ENCODE data around the gene CBLB.
"Not testable (repeated sequence)": the region's sequence is repeated elsewhere in the genome, so short reads cannot be mapped to it uniquely, and the experiment has no call there.

CBLB gene

GRCh38 chr3:105747060-105747541, 121.7 kb downstream of the CBLB start:
- DNase-seq, result peak; percentile 13

DNA sequence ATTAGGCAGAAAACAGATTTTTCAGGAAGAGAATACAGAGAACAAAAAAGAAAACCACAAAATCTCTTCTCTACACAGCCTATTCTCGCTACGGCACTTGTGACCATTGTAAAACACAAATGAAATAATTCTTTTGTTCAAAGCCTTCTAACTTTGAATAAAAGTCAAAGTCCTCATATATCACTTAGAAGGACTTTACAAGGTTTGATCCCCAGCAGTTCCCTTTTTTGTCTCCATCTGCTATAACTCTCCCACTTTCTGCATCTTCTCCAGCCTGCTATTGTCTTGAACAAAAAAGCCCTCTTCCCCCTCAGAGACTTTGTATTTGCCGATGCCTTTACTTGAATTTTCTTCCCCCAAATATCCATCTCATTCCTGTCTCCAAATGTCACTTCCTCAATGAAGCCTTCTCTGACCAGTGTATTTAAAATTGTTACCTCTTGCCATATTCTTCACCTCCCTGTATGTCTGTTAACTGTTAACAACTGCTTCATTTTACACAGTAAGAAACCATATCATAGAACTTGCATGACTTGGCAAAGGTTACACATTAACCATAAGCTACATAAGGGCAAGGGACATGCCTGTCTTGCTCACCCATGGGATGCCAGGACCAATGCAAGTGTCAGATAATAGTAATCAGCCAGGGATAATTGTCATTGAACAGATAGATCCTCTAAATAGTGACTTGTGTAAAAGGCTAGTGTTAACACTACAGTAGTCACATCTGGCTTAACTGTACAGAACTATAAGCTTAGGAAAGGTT, 122.4 kb downstream of the CBLB start:
- peak; percentile 35 for DNase-seq

- DNase-seq, result no peak
These were observed 123.8 kb downstream of the CBLB start for GRCh38 chr3:105745046-105745445.

DNA sequence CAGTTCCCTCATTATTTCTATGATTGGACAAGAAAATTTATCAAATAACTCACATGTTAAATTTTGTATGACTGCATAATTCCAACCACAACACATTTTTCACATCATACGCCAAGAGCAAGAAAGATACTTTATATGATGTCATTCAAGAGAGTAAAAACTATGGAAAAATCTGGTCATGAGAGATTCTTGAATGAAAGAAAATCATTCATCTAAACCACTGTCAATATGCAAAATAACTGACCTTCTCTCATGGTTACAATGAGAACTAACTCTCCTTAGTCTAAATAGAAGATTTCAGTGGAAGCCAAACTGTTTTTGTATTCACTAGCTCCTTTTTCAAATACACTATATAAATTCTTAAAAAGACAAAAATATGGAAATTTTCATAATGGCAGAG, 124.6 kb downstream of the CBLB start:
- DNase-seq, result no peak

DNA sequence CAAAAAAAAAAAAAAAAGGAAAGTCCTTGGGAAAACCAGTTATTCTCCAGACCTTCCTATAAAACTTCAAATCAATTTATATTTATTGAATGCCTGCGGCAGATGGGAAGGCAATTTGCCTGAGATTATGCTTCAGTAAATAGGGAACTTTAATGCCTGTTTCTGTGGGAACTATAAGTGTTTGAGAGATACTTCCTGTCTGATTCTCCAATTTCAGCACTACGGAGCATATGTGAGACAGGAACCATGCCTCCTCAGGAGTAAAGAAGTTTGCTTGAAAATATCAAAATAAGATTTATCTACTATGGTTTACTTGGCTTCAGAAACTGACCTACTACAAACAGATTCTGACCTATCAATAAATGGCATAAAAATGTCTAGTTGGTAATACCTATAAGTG, 135.5 kb downstream of the CBLB start:
- no peak for DNase-seq

DNA sequence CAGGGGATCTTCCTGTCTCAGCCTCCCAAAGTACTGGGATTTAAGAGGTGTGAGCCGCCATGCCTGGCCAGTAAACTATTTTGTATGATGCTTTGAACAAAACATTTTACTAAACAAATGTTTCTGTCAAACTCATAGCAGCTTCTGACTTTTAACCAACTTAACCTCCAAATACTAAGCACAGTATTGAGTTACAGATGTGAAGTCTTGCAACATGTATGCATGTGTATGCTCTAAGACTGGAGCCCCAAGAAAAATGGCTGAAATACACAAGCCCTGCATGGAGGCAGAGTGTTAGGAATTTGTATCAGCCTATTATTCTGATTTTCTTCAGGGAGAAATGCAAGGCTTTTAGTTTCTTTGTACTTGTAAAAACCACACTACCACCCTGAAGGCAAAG, 137.1 kb downstream of the CBLB start:
- no peak for DNase-seq

GRCh38 chr3:105730801-105731354, 137.9 kb downstream of the CBLB start:
- DNase-seq, result no peak

GRCh38 chr3:105729667-105730066, 139.1 kb downstream of the CBLB start:
- DNase-seq, result no peak

DNA sequence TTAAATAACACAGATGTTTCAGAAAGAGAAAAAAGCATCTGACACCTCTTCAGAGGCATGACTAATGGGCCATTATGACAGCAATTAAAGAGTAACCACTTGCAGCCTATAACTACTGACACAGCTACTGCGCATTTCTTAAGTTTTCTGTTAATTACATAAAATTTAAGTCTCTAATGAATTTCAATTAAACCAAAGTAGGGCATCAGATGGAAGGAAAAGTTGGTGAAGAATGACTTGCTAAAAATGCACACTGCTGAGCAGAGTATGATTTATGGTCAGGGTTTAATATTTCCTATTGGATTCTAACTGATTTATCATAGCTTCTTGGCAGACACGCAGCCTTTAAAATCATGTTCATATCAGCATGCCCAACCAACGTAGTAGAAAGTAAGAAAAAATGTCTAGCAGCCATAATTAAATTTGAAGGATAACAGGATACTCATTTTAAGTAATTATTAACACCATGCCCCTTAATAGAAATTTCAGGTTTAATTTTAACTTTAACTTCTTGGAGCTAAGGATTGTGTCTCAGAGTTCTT, 140.0 kb downstream of the CBLB start:
- DNase-seq, result no peak

- DNase-seq, result not testable (repeated sequence)
These were observed 141.8 kb downstream of the CBLB start for GRCh38 chr3:105727036-105727435.

- no peak for DNase-seq
These were observed 145.8 kb downstream of the CBLB start for GRCh38 chr3:105722943-105723556.

GRCh38 chr3:105719791-105720190, 149.0 kb downstream of the CBLB start:
- DNase-seq, result peak; percentile 2

GRCh38 chr3:105715372-105715771, 153.4 kb downstream of the CBLB start:
- DNase-seq, result peak; percentile 4

GRCh38 chr3:105714453-105714852, 154.4 kb downstream of the CBLB start:
- no peak for DNase-seq

- DNase-seq, result no peak
These were observed 159.8 kb downstream of the CBLB start for GRCh38 chr3:105708980-105709379.

- DNase-seq, result no peak
These were observed 161.8 kb downstream of the CBLB start for GRCh38 chr3:105707009-105707408.

GRCh38 chr3:105704726-105705410, 163.9 kb downstream of the CBLB start:
- DNase-seq, result no peak

- no peak for DNase-seq
These were observed 168.2 kb downstream of the CBLB start for GRCh38 chr3:105700575-105700974.

- no peak for DNase-seq
These were observed 177.2 kb downstream of the CBLB start for GRCh38 chr3:105691633-105692032.

- no peak for DNase-seq
These were observed 177.8 kb downstream of the CBLB start for GRCh38 chr3:105691053-105691452.

DNA sequence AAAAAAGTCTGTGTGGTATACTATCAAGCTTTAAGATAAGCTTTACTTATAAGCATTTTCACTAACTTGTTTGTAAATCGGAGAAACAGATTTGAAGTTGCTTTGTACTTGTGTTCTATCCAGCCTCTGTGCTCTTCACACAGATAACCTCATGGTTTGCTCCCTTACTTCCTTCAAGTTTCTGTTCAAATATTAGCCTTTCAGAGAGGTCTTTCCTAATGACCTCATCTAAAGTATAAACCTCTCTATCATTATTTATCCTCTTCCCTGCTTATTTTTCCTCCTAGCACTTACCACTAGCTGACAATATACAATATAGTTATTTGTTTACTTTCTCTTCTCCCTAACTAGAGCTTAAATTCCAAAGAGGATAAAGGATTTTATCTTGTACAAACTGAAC, 180.0 kb downstream of the CBLB start:
- DNase-seq, result peak; percentile 85

DNA sequence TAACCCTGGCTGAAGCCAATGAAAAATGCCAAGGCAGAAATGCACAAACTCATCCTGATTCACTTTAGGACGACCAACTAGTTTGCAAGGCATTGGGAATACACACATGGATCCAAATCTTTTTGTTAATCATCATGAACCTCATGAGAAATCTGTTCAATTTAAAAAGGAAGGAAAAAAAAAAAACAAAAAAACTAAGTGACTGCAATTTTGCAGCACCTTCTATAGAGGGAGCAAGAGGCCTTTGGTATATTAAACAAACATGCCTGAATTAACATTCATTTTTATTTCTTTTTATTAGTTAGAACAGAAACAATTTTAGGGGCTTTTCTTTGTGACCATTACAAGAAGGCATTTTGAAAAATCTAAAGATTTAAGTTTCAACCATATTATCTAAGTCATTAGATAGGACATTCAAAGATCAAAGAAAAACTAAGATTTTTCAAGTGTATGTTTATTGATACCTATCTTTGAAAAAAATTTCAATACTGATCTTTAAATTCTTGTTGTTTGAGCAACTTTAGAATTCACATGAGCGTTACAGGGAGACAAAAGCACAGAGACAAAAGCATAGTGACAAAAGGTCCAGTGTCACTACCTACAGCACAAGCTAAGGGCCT, 182.4 kb downstream of the CBLB start:
- peak; percentile 52 for DNase-seq

- no peak for DNase-seq
These were observed 188.9 kb downstream of the CBLB start for GRCh38 chr3:105679951-105680350.
